Measurements from ENCODE around the gene ATP11A. TPM values are rescaled to one million over a fixed set of nuclear protein-coding genes. Genes with fewer than 3 reads are reported as not detected.
A peak's percentile ranks its signal among the peaks of the same experiment; 100 is the strongest.

Gene ATP11A
- total and polyA plus RNA-seq, 11 donors, result 20.5 to 146 (median 91.2) TPM

- H3K4me3 ChIP-seq, result no peak overlapping the region
- WGBS, 4 donors, result 88 to 97% (median 94%) methylated on average over 2 of the region's 2 CpGs
- TF ChIP-seq, protein P1, sequence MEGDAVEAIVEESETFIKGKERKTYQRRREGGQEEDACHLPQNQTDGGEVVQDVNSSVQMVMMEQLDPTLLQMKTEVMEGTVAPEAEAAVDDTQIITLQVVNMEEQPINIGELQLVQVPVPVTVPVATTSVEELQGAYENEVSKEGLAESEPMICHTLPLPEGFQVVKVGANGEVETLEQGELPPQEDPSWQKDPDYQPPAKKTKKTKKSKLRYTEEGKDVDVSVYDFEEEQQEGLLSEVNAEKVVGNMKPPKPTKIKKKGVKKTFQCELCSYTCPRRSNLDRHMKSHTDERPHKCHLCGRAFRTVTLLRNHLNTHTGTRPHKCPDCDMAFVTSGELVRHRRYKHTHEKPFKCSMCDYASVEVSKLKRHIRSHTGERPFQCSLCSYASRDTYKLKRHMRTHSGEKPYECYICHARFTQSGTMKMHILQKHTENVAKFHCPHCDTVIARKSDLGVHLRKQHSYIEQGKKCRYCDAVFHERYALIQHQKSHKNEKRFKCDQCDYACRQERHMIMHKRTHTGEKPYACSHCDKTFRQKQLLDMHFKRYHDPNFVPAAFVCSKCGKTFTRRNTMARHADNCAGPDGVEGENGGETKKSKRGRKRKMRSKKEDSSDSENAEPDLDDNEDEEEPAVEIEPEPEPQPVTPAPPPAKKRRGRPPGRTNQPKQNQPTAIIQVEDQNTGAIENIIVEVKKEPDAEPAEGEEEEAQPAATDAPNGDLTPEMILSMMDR (IDR thresholded peaks at IDR 0.05), result no peak
- no peak for TF ChIP-seq POLR2A (IDR thresholded peaks at IDR 0.05)
- DNase-seq (no peak), ATAC-seq (no peak)
- H3K27ac ChIP-seq, result no peak overlapping the region
- intact Hi-C loops (cut with DNase I), result no loop called here
- H3K9me3 ChIP-seq, result peaks cover 0 to 6% (median 0%) of the 10 kb centered on the region in 12 donors
- peaks cover 0 to 8% (median 0%) of the 10 kb centered on the region in 9 donors for H3K36me3 ChIP-seq
- peaks cover 0 to 38% (median 17%) of the 10 kb centered on the region in 12 donors for H3K4me1 ChIP-seq
- H3K27me3 ChIP-seq, result no peaks in the 10 kb centered on the region
Measured at GRCh38 chr13:112719556-112719955, 29.7 kb downstream of the ATP11A start.

DNA sequence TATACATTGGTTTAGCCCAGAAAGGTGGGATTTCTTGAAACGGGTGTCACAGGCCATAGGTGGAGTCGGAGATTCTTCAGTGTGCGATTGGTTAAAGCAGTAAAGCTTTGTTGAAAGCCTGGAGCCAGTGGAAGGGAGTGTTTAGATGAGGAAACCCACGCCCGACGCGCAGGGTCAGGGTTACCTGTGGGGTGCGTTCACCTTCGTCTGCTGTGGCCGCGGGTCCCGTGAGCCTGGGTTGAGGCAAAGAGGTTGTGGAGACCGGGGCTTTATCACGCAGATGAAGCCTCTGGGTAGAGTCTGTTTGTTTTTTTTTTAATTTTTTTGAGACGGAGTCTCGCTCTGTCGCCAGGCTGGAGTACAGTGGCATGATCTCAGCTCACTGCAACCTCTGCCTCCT, 30.4 kb downstream of the ATP11A start:
- intact Hi-C loops (cut with DNase I), result no loop called here
- 96 to 99% (median 97%) methylated on average over 17 of the region's 17 CpGs for WGBS, 4 donors
- no peak overlapping the region for H3K27ac ChIP-seq
- H3K36me3 ChIP-seq, result peaks cover 0 to 7% (median 0%) of the 10 kb centered on the region in 9 donors
- H3K4me1 ChIP-seq, result peaks cover 5 to 45% (median 22%) of the 10 kb centered on the region in 12 donors
- no peaks in the 10 kb centered on the region for H3K9me3 ChIP-seq
- H3K27me3 ChIP-seq, result no peaks in the 10 kb centered on the region
- H3K4me3 ChIP-seq, result no peak overlapping the region
- TF ChIP-seq, protein P1 (IDR thresholded peaks at IDR 0.05), result no peak
- TF ChIP-seq POLR2A (IDR thresholded peaks at IDR 0.05), result no peak
- ATAC-seq, result no peak
- DNase-seq, result no peak

- peaks cover 5 to 49% (median 27%) of the 10 kb centered on the region in 12 donors for H3K4me1 ChIP-seq
- H3K36me3 ChIP-seq, result peaks cover 0 to 7% (median 0%) of the 10 kb centered on the region in 9 donors
- no peak for ATAC-seq
- H3K4me3 ChIP-seq, result no peak overlapping the region
- TF ChIP-seq, protein P1 (IDR thresholded peaks at IDR 0.05), result no peak
- TF ChIP-seq POLR2A (IDR thresholded peaks at IDR 0.05), result no peak
- H3K27ac ChIP-seq, result peak overlapping the region in 6 of 12 donors; percentile 85 to 95 (median 90)
- peak in 1 of 5 donors; percentile 24 for DNase-seq
- intact Hi-C loops (cut with DNase I), result no loop called here
- no peaks in the 10 kb centered on the region for H3K9me3 ChIP-seq
- 94 to 96% (median 95%) methylated on average over 10 of the region's 10 CpGs for WGBS, 4 donors
- no peaks in the 10 kb centered on the region for H3K27me3 ChIP-seq
Measured at GRCh38 chr13:112720814-112721197, 31.0 kb downstream of the ATP11A start.

DNA sequence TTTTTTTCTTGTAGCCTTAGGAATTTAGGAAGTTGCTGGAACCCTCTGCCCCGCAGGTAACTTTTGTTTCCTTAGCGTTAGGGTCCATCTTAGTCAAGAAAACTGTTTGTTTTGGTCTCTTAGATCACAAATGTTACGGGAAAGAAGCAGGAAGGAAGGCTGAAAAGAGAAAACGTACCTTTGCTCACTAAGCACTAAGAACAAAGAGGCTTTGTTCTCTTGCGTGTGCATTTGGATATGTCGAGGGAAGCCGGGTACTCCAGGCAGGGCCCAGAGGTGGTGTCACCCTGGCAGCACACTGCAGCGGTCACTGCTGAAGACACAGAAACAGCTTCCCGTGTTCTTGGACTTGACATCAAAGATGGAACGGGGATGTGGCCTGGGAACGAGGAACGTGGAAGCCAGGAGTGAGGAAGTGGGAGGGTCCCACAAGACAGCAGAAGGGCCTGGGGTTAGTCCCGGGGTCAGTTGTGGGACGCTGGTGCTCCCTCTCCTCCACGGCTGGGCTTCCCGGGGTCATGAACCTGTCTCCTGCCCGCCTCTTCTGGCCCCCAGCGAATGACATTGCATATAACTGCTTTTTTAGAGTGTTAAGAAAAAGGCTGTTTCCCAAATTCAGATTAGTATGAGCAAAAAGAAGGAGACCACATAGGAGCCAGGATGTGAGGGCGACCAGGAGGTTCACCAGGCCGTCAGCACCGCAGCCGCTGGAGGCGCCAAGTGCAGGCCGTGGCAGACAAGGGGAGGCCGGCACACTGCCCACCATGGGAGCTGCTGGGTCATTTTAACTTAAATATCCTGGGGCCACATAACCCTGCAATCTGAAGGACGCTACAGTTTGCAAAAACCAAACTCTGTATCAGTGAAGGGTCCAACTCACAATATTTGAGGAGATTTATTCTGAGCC, 31.6 kb downstream of the ATP11A start:
- 55 to 78% (median 66%) methylated on average over 26 of the region's 26 CpGs for WGBS, 4 donors
- no peak overlapping the region for H3K4me3 ChIP-seq

More for the DNA sequence above, 31.6 kb downstream of the ATP11A start:
- no peak for TF ChIP-seq POLR2A (IDR thresholded peaks at IDR 0.05)
- TF ChIP-seq, protein P1 (IDR thresholded peaks at IDR 0.05), result peak in 2 of 12 donors; percentile 13 to 21
- intact Hi-C loops (cut with DNase I), result no loop called here
- Histone ChIP-seq H3K27ac (peak overlapping the region; percentile 54 to 95 (median 88)), H3K36me3 (peaks cover 0 to 7% (median 0%) of the 10 kb centered on the region in 9 donors), H3K27me3 (no peaks in the 10 kb centered on the region), H3K4me1 (peaks cover 5 to 55% (median 32%) of the 10 kb centered on the region in 12 donors), H3K9me3 (no peaks in the 10 kb centered on the region)
- DNase-seq (peak in 1 of 5 donors; percentile 42), ATAC-seq (peak in 2 of 4 donors; percentile 25 to 27)
